Measurements from ENCODE around the gene ZNF341.
A peak's percentile ranks its signal among the peaks of the same experiment; 100 is the strongest.
"Not testable (repeated sequence)": the region's sequence is repeated elsewhere in the genome, so short reads cannot be mapped to it uniquely, and the experiment has no call there.

Gene ZNF341

DNA sequence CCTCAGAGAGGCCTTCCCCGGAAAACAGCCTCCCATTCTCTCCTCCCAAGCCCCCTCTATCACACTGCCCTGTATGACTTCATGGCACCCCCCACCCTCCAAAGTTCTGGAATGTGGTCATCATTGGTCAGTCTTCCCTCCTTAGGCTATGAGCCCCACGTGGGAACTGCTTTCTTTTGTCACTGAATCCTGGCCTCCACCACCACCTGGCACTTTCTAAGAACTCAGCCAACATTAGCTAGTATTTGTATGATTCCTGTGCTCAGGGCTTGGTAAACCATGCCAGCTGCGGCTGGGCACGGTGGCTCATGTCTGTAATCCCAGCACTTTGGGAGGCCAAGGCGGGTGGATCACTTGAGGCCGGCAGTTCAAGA, 37.2 kb upstream of the ZNF341 start:
- DNase-seq (ENCODE audit: low read depth) = no peak
- no peak overlapping the region for H3K4me3 ChIP-seq (ENCODE audit: low read length)
- TF ChIP-seq, protein P1, sequence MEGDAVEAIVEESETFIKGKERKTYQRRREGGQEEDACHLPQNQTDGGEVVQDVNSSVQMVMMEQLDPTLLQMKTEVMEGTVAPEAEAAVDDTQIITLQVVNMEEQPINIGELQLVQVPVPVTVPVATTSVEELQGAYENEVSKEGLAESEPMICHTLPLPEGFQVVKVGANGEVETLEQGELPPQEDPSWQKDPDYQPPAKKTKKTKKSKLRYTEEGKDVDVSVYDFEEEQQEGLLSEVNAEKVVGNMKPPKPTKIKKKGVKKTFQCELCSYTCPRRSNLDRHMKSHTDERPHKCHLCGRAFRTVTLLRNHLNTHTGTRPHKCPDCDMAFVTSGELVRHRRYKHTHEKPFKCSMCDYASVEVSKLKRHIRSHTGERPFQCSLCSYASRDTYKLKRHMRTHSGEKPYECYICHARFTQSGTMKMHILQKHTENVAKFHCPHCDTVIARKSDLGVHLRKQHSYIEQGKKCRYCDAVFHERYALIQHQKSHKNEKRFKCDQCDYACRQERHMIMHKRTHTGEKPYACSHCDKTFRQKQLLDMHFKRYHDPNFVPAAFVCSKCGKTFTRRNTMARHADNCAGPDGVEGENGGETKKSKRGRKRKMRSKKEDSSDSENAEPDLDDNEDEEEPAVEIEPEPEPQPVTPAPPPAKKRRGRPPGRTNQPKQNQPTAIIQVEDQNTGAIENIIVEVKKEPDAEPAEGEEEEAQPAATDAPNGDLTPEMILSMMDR (conservative IDR thresholded peaks at IDR 0.05; ENCODE audit: low read length) = no peak

DNA sequence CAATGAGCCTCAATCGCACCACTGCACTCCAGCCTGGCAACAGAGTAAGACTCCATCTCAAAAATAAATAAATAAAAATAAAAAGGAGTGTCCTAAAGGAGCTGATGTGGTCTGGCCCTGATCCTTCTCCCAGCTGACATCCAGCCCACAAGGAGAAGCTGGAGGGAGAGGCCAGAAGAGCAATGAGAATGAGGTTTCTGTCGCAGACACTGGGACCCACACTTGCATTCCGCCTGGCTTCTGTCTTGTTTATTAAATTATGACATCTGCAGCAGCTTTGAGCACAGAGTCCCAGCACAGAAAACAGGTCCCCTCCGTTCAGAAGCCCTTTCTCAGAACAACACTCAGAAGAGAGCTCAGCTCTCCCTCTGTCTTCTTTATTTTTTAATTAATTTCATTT, 35.3 kb upstream of the ZNF341 start:
- TF ChIP-seq, protein P1 (conservative IDR thresholded peaks at IDR 0.05; ENCODE audit: low read length) = no peak
- no peak overlapping the region for H3K4me3 ChIP-seq (ENCODE audit: low read length)
- no peak for DNase-seq (ENCODE audit: low read depth)

DNA sequence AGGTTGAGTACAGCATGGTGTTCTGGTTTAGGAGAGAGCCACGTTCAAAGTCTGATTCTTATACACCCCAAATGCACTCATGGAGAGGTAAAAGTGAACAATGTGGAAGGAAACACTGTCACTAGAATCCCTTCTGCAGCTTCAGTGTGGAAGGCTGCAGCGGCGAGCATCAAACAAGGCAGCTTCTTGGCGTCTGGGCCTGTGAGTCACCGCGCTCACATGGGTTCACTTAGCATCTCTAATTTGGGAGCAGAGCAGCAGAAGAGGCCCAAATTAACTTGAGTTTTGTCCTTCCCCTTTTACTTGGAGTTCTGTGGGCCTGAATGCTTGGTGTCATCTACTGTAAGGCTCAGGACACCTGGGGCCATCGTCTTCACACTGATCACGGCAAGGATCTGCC, 34.7 kb upstream of the ZNF341 start:
- peak; percentile 83 for DNase-seq (ENCODE audit: low read depth)
- no peak overlapping the region for H3K4me3 ChIP-seq (ENCODE audit: low read length)
- TF ChIP-seq, protein P1 (conservative IDR thresholded peaks at IDR 0.05; ENCODE audit: low read length) = no peak

DNA sequence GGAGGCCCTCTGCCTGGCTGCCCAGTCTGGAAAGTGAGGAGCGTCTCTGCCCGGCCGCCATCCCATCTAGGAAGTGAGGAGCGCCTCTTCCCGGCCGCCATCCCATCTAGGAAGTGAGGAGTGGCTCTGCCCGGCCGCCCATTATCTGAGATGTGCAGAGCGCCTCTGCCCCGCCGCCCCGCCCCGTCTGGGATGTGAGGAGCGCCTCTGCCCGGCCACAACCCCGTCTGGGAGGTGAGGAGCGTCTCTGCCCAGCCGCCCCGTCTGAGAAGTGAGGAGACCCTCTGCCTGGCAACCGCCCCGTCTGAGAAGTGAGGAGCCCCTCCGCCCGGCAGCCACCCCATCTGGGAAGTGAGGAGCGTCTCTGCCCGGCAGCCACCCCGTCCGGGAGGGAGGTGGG, 32.8 kb upstream of the ZNF341 start:
- not testable (repeated sequence) for H3K4me3 ChIP-seq (ENCODE audit: low read length); DNase-seq (ENCODE audit: low read depth)

DNA sequence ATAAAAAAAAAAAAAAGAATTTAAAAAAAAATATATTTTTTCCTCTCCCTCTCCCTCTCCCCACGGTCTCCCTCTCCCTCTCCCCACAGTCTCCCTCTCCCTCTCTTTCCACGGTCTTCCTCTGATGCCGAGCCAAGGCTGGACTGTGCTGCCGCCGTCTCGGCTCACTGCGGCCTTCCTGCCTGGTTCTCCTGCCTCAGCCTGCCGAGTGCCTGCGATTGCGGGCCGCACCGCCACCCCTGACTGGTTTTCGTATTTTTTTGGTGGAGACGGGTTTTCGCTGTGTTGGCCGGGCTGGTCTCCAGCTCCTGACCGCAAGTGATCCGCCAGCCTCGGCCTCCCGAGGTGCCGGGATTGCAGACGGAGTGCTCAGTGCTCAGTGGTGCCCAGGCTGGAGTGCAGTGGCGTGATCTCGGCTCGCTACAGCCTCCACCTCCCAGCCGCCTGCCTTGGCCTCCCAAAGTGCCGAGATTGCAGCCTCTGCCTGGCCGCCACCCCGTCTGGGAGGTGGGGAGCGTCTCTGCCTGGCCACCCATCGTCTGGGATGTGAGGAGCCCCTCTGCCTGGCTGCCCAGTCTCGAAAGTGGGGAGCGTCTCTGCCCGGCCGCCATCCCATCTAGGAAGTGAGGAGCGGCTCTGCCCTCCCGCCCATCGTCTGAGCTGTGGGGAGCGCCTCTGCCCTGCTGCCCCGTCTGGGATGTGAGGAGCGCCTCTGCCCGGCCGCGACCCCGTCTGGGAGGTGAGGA, 30.9 kb upstream of the ZNF341 start:
- DNase-seq (ENCODE audit: low read depth); H3K4me3 ChIP-seq (ENCODE audit: low read length): not testable (repeated sequence)

DNA sequence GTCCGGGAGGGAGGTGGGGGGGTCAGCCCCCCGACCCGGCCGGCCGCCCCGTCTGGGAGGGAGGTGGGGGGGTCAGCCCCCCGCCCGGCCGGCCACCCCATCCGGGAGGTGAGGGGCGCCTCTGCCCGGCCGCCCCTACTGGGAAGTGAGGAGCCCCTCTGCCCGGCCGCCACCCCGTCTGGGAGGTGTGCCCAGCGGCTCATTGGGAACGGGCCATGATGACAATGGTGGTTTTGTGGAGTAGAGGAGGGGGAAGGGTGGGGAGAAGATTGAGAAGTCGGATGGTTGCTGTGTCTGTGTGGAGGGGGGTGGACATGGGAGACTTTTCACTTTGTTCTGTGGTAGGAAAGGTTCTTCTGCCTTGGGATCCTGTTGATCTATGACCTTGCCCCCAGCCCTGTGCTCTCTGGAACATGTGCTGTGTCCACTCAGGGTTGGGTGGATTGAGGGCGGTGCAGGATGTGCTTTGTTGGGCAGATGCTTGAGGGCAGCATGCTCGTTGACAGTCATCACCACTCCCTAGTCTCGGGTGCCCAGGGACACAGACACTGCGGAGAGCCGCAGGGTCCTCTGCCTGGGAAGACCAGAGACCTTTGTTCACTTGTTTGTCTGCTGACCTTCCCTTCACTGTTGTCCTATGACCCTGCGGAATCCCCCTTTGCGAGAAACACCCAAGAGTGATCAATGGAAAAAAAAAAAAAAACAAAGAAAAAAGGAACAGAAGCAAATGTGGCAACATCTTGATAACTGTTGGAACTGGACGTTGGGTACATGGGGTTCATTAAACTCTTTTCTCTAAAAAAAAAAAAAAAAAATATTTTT, 30.0 kb upstream of the ZNF341 start:
- no peak for DNase-seq (ENCODE audit: low read depth)
- H3K4me3 ChIP-seq (ENCODE audit: low read length) = no peak overlapping the region
- TF ChIP-seq, protein P1 (conservative IDR thresholded peaks at IDR 0.05; ENCODE audit: low read length) = no peak

DNA sequence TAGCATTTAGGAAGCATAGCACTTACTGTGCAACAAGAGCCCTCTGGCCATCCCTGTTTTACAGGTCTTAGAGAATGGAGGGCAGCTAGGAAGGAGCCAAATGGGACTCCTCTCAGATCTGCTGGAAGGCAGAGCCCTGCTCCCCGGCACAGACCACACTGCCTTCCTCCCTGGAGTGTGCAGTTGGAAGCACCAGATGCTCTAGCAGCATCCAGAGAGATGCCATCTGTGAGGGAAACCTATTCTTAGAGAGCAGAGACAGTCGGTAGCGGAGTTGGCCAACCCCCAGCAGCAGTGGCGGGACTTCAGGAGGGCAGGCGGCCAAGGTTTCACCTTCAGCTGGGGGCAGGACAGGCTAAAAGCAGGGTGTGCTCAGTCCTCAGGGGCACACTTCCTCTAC, 28.9 kb upstream of the ZNF341 start:
- TF ChIP-seq, protein P1 (conservative IDR thresholded peaks at IDR 0.05; ENCODE audit: low read length) = no peak
- no peak overlapping the region for H3K4me3 ChIP-seq (ENCODE audit: low read length)
- no peak for DNase-seq (ENCODE audit: low read depth)

DNA sequence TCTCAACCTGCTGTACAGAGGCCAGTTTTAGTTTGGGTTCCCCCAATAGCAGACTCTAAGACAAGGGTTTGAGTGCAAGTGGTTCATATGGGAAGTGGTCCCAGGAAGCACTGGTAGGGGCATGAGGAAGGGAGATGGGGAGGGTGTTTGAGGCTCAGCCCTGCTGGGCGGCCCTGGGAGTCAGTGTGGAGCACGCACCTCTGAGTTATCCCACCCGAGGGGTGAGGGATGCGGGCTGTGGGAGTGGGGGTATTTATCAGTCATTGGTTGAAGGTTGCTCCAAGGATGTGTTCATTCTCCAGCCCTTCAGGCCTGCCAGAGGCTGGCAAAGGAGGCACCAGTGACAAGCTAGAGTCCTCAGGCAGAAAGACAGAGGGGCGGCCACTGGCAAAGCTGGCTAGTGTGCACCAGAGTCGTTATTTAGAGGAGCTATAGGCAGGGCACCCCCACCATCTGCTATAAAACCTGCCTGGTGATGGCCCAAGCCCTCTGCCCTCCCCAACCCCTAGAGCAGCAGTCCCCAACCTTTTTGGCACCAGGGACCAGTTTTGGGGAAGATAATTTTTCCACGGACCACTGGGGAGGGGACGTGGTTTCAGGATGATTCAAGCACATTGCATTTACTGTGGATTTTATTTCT, 28.2 kb upstream of the ZNF341 start:
- H3K4me3 ChIP-seq (ENCODE audit: low read length) = no peak overlapping the region
- TF ChIP-seq, protein P1 (conservative IDR thresholded peaks at IDR 0.05; ENCODE audit: low read length) = no peak
- no peak for DNase-seq (ENCODE audit: low read depth)

All from AG10803 (cell line).